Skeletal muscle satellite cell (primary cell): Measurements from ENCODE around the gene MYO9B.

Experiments used
- H3K27me3 ChIP-seq: 2 replicates; pipeline ENCODE4 v1.7.0; 2013; ENCODE audit warnings: low read length; ENCODE audit not compliant: control insufficient read depth, insufficient read depth
- H3K36me3 ChIP-seq: 2 replicates; pipeline ENCODE4 v1.7.0; 2013; ENCODE audit warnings: mild to moderate bottlenecking, control low read depth, low read length; ENCODE audit not compliant: insufficient read depth
- H3K4me1 ChIP-seq: 2 replicates; pipeline ENCODE4 v1.7.0; 2013; ENCODE audit warnings: low read length; ENCODE audit not compliant: control insufficient read depth, insufficient read depth
- H3K4me2 ChIP-seq: 2 replicates; pipeline ENCODE4 v1.7.0; 2013; ENCODE audit warnings: mild to moderate bottlenecking, low read length
- H3K4me3 ChIP-seq: 2 replicates; pipeline ENCODE4 v1.7.0; 2013; ENCODE audit warnings: low read length
- H3K9ac ChIP-seq: 2 replicates; pipeline ENCODE4 v1.7.0; 2013; ENCODE audit warnings: mild to moderate bottlenecking, low read depth, low read length, moderate library complexity
- H3K9me3 ChIP-seq: replicated peaks from 2 replicates; pipeline ENCODE4 v1.7.0; 2013; ENCODE audit warnings: mild to moderate bottlenecking, control low read depth, low read length

MYO9B gene

GRCh38 chr19:17259118-17259780 lies 183.7 kb downstream of the MYO9B start:
- peaks cover 6% of the 10 kb centered on the region for H3K4me1 ChIP-seq
- H3K27me3 ChIP-seq, result peaks cover 4% of the 10 kb centered on the region
- peaks cover 10% of the 10 kb centered on the region for H3K9me3 ChIP-seq
- H3K4me2 ChIP-seq, result no peak overlapping the region
- no peak overlapping the region for H3K9ac ChIP-seq
- H3K4me3 ChIP-seq, result no peak overlapping the region
- H3K36me3 ChIP-seq, result no peaks in the 10 kb centered on the region

DNA sequence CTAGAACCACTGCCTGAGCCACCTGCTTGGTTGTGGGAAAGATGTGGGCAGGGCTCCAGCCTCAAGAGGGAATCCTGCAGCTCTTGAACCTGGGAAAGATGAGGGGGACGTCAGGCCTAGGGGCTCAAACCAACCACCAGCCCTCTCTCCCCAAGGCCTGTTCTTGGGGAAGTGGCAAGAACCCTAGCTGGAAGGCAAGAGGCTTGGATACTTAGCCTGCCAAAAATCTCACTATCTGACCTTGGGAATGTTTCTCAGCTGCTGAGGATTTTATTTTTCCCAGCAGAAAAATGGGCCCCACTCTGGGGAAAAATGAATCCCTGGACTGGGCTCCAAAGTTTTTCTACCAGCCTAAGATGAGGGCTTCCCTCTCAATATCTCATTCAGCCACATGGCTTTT lies 184.4 kb downstream of the MYO9B start:
- Histone ChIP-seq H3K9ac (no peak overlapping the region), H3K4me1 (peaks cover 6% of the 10 kb centered on the region), H3K4me3 (no peak overlapping the region), H3K27me3 (peaks cover under 1% of the 10 kb centered on the region), H3K36me3 (no peaks in the 10 kb centered on the region), H3K9me3 (peaks cover 10% of the 10 kb centered on the region), H3K4me2 (no peak overlapping the region)

- peaks cover 10% of the 10 kb centered on the region for H3K9me3 ChIP-seq
- no peak overlapping the region for H3K9ac ChIP-seq
- no peak overlapping the region for H3K4me2 ChIP-seq
- no peaks in the 10 kb centered on the region for H3K4me1 ChIP-seq
- no peaks in the 10 kb centered on the region for H3K36me3 ChIP-seq
- H3K4me3 ChIP-seq, result no peak overlapping the region
- H3K27me3 ChIP-seq, result no peaks in the 10 kb centered on the region
Measured at GRCh38 chr19:17260842-17261325, 185.3 kb downstream of the MYO9B start.

- no peaks in the 10 kb centered on the region for H3K36me3 ChIP-seq
- no peaks in the 10 kb centered on the region for H3K27me3 ChIP-seq
- H3K4me3 ChIP-seq, result no peak overlapping the region
- peaks cover 10% of the 10 kb centered on the region for H3K9me3 ChIP-seq
- H3K4me1 ChIP-seq, result no peaks in the 10 kb centered on the region
- H3K9ac ChIP-seq, result no peak overlapping the region
- no peak overlapping the region for H3K4me2 ChIP-seq
Measured at GRCh38 chr19:17262557-17262956, 187.0 kb downstream of the MYO9B start.
